H1 (cell line): ENCODE results near the gene DCAF12L2. TPM values are rescaled to one million over a fixed set of nuclear protein-coding genes. Genes with fewer than 3 reads are reported as not detected.

ENCODE experiments used
- CTCF ChIA-PET: fragments of 300-600 bp; sonication (Branson Sonifier 250); formaldehyde crosslinking; loops from one replicate; lab custom pipeline; 2021; ENCODE audit not compliant: partially characterized antibody; lab: Charles Lee
- POLR2A ChIA-PET: fragments of 300-600 bp; sonication (Branson Sonifier 250); formaldehyde crosslinking; loops from one replicate; lab custom pipeline; 2021; ENCODE audit warnings: inconsistent platforms; ENCODE audit not compliant: partially characterized antibody; lab: Charles Lee
- DNase-seq, 2 experiments: peaks; one replicate each; pipeline versions ENCODE4 v3.0.0 to v3.0.0-alpha.2; 2010 to 2022; ENCODE audit warnings: low spot score in 2 of 2, low read depth in 1 of 2, mixed read lengths in 1 of 2
- FAIRE-seq: peaks from 2 replicates; lab custom pipeline; 2011; peaks lifted over from hg19 to GRCh38; lab: Jason Lieb, UNC
- H2AFZ ChIP-seq: 2 replicates; pipeline ENCODE4 v1.8.1; 2012; ENCODE audit warnings: low read length, inconsistent platforms
- H2AK5ac ChIP-seq: 2 replicates; pipeline ENCODE4 v1.6.1; 2013; ENCODE audit warnings: low read depth, low read length
- H2BK120ac ChIP-seq: replicated peaks from 2 replicates; pipeline ENCODE3; 2013; ENCODE audit warnings: low read depth, low read length, inconsistent platforms
- H2BK12ac ChIP-seq: 2 replicates; pipeline ENCODE4 v1.6.1; 2013; ENCODE audit warnings: low read depth, low read length
- H2BK15ac ChIP-seq: 2 replicates; pipeline ENCODE4 v1.6.1; 2013; ENCODE audit warnings: low read length
- H2BK20ac ChIP-seq: 2 replicates; pipeline ENCODE4 v1.6.1; 2013; ENCODE audit warnings: low read length
- H2BK5ac ChIP-seq: 2 replicates; pipeline ENCODE4 v1.6.1; 2013; ENCODE audit warnings: low read depth, low read length
- H3K14ac ChIP-seq: 2 replicates; pipeline ENCODE4 v1.6.1; 2013; ENCODE audit warnings: inconsistent platforms; ENCODE audit not compliant: insufficient read length
- H3K18ac ChIP-seq: 2 replicates; pipeline ENCODE4 v1.6.1; 2013; ENCODE audit warnings: low read length; ENCODE audit errors: extremely low read depth
- H3K23ac ChIP-seq: 2 replicates; pipeline ENCODE4 v1.6.1; 2013; ENCODE audit warnings: inconsistent platforms; ENCODE audit not compliant: insufficient read length
- H3K23me2 ChIP-seq: 2 replicates; pipeline ENCODE4 v1.6.1; 2013; ENCODE audit warnings: low read depth, low read length
- H3K27ac ChIP-seq: 2 replicates; pipeline ENCODE4 v1.6.1; 2011; ENCODE audit warnings: low read depth, low read length, inconsistent platforms
- H3K27me3 ChIP-seq, 4 experiments: replicated peaks in 1 of 4; 1 replicate in 1 of 4; 2 replicates in 3 of 4; pipeline versions ENCODE4 v1.6.1 to v1.8.1; 2011 to 2013; ENCODE audit warnings: low read length in 3 of 4, mild to moderate bottlenecking in 3 of 4, inconsistent platforms in 2 of 4, mixed read lengths in 2 of 4, moderate library complexity in 1 of 4; ENCODE audit not compliant: control insufficient read depth in 3 of 4, insufficient read depth in 3 of 4; ENCODE audit errors: extremely low read depth in 1 of 4
- H3K36me3 ChIP-seq, 4 experiments: 2 replicates each; pipeline versions ENCODE4 v1.6.1 to v1.8.1; 2011 to 2013; ENCODE audit warnings: mild to moderate bottlenecking in 4 of 4, low read length in 3 of 4, moderate library complexity in 2 of 4, control low read depth in 1 of 4, inconsistent platforms in 1 of 4; ENCODE audit not compliant: insufficient read depth in 4 of 4, control insufficient read depth in 2 of 4
- H3K4ac ChIP-seq: replicated peaks from 2 replicates; pipeline ENCODE3; 2013; ENCODE audit warnings: low read length, low read depth, mixed read lengths, inconsistent platforms; ENCODE audit not compliant: insufficient read length
- H3K4me1 ChIP-seq, 4 experiments: replicated peaks in 1 of 4; 1 replicate in 1 of 4; 2 replicates in 3 of 4; pipeline versions ENCODE4 v1.6.1 to v1.8.1; 2011 to 2013; ENCODE audit warnings: low read length in 3 of 4, inconsistent platforms in 2 of 4, mixed read lengths in 1 of 4; ENCODE audit not compliant: insufficient read depth in 4 of 4, control insufficient read depth in 3 of 4
- H3K4me2 ChIP-seq, 2 experiments: 2 replicates each; pipeline versions ENCODE4 v1.6.1 to v1.8.1; 2011 to 2013; ENCODE audit warnings: low read depth in 2 of 2, low read length in 2 of 2, control low read depth in 1 of 2, inconsistent platforms in 1 of 2, mild to moderate bottlenecking in 1 of 2; ENCODE audit not compliant: insufficient read depth in 1 of 2
- H3K4me3 ChIP-seq, 4 experiments: fragments of 200-600, 300-600 bp in 1 of 4; sonication (generic), shearing (Covaris generic), sonication (Bioruptor Twin) in 1 of 4; 2 replicates each; pipeline versions ENCODE4 v1.5.1 to v1.8.1; 2011 to 2016; ENCODE audit warnings: low read length in 4 of 4, low read depth in 3 of 4, control low read depth in 2 of 4, inconsistent platforms in 2 of 4, mild to moderate bottlenecking in 2 of 4, mixed read lengths in 1 of 4, moderate library complexity in 1 of 4; ENCODE audit not compliant: insufficient read depth in 2 of 4; ENCODE audit errors: extremely low read depth in 1 of 4
- H3K56ac ChIP-seq: replicated peaks from 2 replicates; pipeline ENCODE3; 2013; ENCODE audit warnings: low read depth, mild to moderate bottlenecking, mixed read lengths, low read length, inconsistent platforms; ENCODE audit not compliant: insufficient read length
- H3K79me1 ChIP-seq: 2 replicates; pipeline ENCODE4 v1.6.1; 2013; ENCODE audit warnings: low read depth, low read length, control low read depth
- H3K79me2 ChIP-seq, 2 experiments: 2 replicates each; pipeline versions ENCODE4 v1.6.1 to v1.8.1; 2012 to 2013; ENCODE audit warnings: low read length in 2 of 2, mild to moderate bottlenecking in 2 of 2, inconsistent platforms in 1 of 2; ENCODE audit not compliant: insufficient read depth in 2 of 2, control insufficient read depth in 1 of 2
- H3K9ac ChIP-seq, 4 experiments: replicated peaks in 1 of 4; 1 replicate in 1 of 4; 2 replicates in 3 of 4; pipeline versions ENCODE4 v1.6.1 to v1.8.1; 2011 to 2013; ENCODE audit warnings: low read depth in 3 of 4, low read length in 3 of 4, control low read depth in 2 of 4, mild to moderate bottlenecking in 2 of 4, moderate library complexity in 2 of 4, inconsistent platforms in 1 of 4; ENCODE audit errors: extremely low read depth in 1 of 4
- H3K9me3 ChIP-seq, 2 experiments: 2 replicates each; pipeline versions ENCODE4 v1.6.1 to v1.8.1; 2012 to 2013; ENCODE audit warnings: mild to moderate bottlenecking in 2 of 2, moderate library complexity in 2 of 2, control low read depth in 1 of 2, inconsistent platforms in 1 of 2, low read depth in 1 of 2, low read length in 1 of 2, mixed read lengths in 1 of 2; ENCODE audit not compliant: insufficient read depth in 2 of 2
- H4K20me1 ChIP-seq, 2 experiments: replicated peaks in 1 of 2; 2 replicates each; pipeline versions ENCODE3 to v1.8.1; 2011 to 2013; ENCODE audit warnings: inconsistent platforms in 2 of 2, low read length in 2 of 2, mild to moderate bottlenecking in 1 of 2; ENCODE audit not compliant: insufficient read depth in 2 of 2, control insufficient read depth in 1 of 2
- H4K5ac ChIP-seq: 2 replicates; pipeline ENCODE4 v1.6.1; 2013; ENCODE audit warnings: low read length, low read depth, mixed read lengths, inconsistent platforms; ENCODE audit not compliant: insufficient read length
- H4K8ac ChIP-seq: 2 replicates; pipeline ENCODE4 v1.8.0; 2013; ENCODE audit warnings: mild to moderate bottlenecking, moderate library complexity, low read length, inconsistent platforms; ENCODE audit not compliant: insufficient read depth; ENCODE audit errors: extremely low read depth
- H4K91ac ChIP-seq: replicated peaks from 2 replicates; pipeline ENCODE3; 2013; ENCODE audit warnings: low read length, mixed read lengths, inconsistent platforms; ENCODE audit not compliant: insufficient read length
- ASH2L ChIP-seq: fragments of 200-600, 300-600 bp; sonication (generic); IDR thresholded peaks from one replicate; pipeline ENCODE4 v1.7.1; 2017; ENCODE audit warnings: low read length
- BACH1 ChIP-seq: IDR thresholded peaks from 2 replicates; pipeline ENCODE4 v1.6.1; 2012; ENCODE audit warnings: low read length, improper control_type of control experiment
- CTCF ChIP-seq, 3 experiments: IDR thresholded peaks; 1 replicate in 2 of 3; 2 replicates in 1 of 3; pipeline versions ENCODE4 v1.5.1 to v1.6.1; 2011; ENCODE audit warnings: low read length in 3 of 3, mild to moderate bottlenecking in 3 of 3, inconsistent platforms in 2 of 3, low read depth in 1 of 3, moderate library complexity in 1 of 3; ENCODE audit not compliant: insufficient read depth in 1 of 3; ENCODE audit errors: control extremely low read depth in 1 of 3
- JUND ChIP-seq: IDR thresholded peaks from 2 replicates; pipeline ENCODE4 v1.6.1; 2011; ENCODE audit warnings: mild to moderate bottlenecking, improper control_type of control experiment, low read length
- KDM5A ChIP-seq: fragments of 200-600 bp; IDR thresholded peaks from 2 replicates; pipeline ENCODE4 v1.7.1; 2012; ENCODE audit warnings: mild to moderate bottlenecking, low read length, inconsistent platforms, mixed read lengths
- PHF8 ChIP-seq: fragments of 200-600 bp; sonication (generic); conservative IDR thresholded peaks from 2 replicates; pipeline ENCODE4 v1.7.1; 2012; ENCODE audit warnings: low read depth, mild to moderate bottlenecking, inconsistent platforms, low read length, moderate library complexity
- POLR2A ChIP-seq, 2 experiments: IDR thresholded peaks; 1 replicate in 1 of 2; 2 replicates in 1 of 2; pipeline ENCODE4 v1.6.1; 2011; ENCODE audit warnings: low read depth in 2 of 2, low read length in 2 of 2, mild to moderate bottlenecking in 2 of 2; ENCODE audit errors: control extremely low read depth in 1 of 2
- SIN3A ChIP-seq, 2 experiments: IDR thresholded peaks in 1 of 2; conservative IDR thresholded peaks in 1 of 2; 2 replicates each; pipeline ENCODE4 v1.6.1; 2011 to 2012; ENCODE audit warnings: low read length in 2 of 2, improper control_type of control experiment in 1 of 2, low read depth in 1 of 2, mild to moderate bottlenecking in 1 of 2
- SIRT6 ChIP-seq: IDR thresholded peaks from one replicate; pipeline ENCODE4 v1.7.1; 2012; ENCODE audit warnings: low read length, inconsistent platforms
- SP2 ChIP-seq: IDR thresholded peaks from 2 replicates; pipeline ENCODE4 v1.6.1; 2012; ENCODE audit warnings: mild to moderate bottlenecking, low read length, inconsistent platforms
- SP4 ChIP-seq: IDR thresholded peaks from 2 replicates; pipeline ENCODE4 v1.6.1; 2012; ENCODE audit warnings: low read length, inconsistent platforms
- TAF1 ChIP-seq: IDR thresholded peaks from 2 replicates; pipeline ENCODE4 v1.6.1; 2011; ENCODE audit warnings: mild to moderate bottlenecking, low read depth, low read length
- WGBS, 2 experiments: shearing (Covaris generic) in 1 of 2; methylation state at CpG; one replicate each; pipeline versions ENCODE4 v1.1.6 to v1.1.7; 2013 to 2015; ENCODE audit warnings: low lambda C conversion rate in 2 of 2, mixed read lengths in 2 of 2, inconsistent platforms in 1 of 2, low coverage in 1 of 2, missing lambda C conversion rate in 1 of 2; ENCODE audit not compliant: insufficient replicate concordance in 2 of 2, insufficient coverage in 1 of 2, insufficient read length in 1 of 2; ENCODE audit errors: extremely low coverage in 1 of 2, missing lambda C conversion rate in 1 of 2; 5-methylcytosine and 5-hydroxymethylcytosine counted together
- polyA plus RNA-seq, 7 experiments: library from polyadenylated mRNA; depleted of rRNA in 3 of 7; stranded (reverse) in 5 of 7; unstranded in 2 of 7; fragments of >200 nt in 5 of 7; fragments of 200-250 nt in 2 of 7; gene quantifications; 1 replicate in 5 of 7; 2 replicates in 1 of 7; 4 replicates in 1 of 7; pipeline versions ENCODE4 v1.2.1 to v1.2.3, GENCODE V29; 2011 to 2013; ENCODE audit warnings: missing spikeins in 2 of 7, mixed read lengths in 2 of 7
- total RNA-seq: library from RNA; stranded (reverse); fragmentation: NEBNext Ultra II Directional; extraction: Animal tissue kit (Norgen Biotek cat#: 25700); gene quantifications from 2 replicates; pipeline ENCODE4 v1.2.1, GENCODE V29; 2021
- TF ChIP-seq, protein P1 (sequence below): IDR thresholded peaks from 2 replicates; pipeline ENCODE4 v1.6.1; 2012; ENCODE audit warnings: inconsistent platforms

The DCAF12L2 gene
- total and polyA plus RNA-seq, 2 of the 8 experiments (the other 6 are each of a cell fraction or from before 2014, with no cell fraction given), result 1.1 to 1.7 TPM

DNA sequence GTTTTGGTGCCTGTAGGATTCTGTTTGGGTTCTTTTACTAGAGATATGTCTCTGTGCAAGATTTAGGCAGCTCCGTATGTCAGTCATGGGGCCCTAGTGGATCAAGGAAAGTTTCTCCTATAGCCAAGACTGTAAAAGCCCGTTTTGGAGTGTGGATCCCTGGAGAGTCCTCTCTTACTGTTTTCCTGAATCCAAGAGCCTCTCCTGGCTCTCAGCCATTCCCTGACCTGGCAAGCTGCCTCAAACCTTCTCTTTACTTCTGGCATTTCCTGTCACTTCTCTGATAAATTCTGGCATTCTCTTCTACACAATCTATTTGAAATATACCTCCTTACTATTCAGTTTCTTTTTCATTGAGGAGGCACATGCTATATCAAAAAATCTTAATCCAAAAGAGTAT is 41.4 kb downstream of the DCAF12L2 start:
- Histone ChIP-seq H3K18ac (no peak overlapping the region), H2AFZ (no peak overlapping the region), H2BK15ac (no peak overlapping the region), H3K27me3 (no peaks in the 10 kb centered on the region), H3K23me2 (no peaks in the 10 kb centered on the region), H3K9ac (no peak overlapping the region), H3K4me2 (no peak overlapping the region), H4K20me1 (no peaks in the 10 kb centered on the region), H3K23ac (no peak overlapping the region), H3K36me3 (no peaks in the 10 kb centered on the region), H3K14ac (no peak overlapping the region), H2BK20ac (no peak overlapping the region), H3K79me2 (no peaks in the 10 kb centered on the region), H3K56ac (no peak overlapping the region), H3K4ac (no peak overlapping the region), H4K8ac (no peak overlapping the region), H2BK120ac (no peak overlapping the region), H3K4me3 (no peak overlapping the region), H4K5ac (no peak overlapping the region), H4K91ac (no peak overlapping the region), H3K4me1 (no peaks in the 10 kb centered on the region), H3K9me3 (no peaks in the 10 kb centered on the region), H2BK12ac (no peak overlapping the region), H2AK5ac (no peak overlapping the region), H3K79me1 (no peaks in the 10 kb centered on the region), H3K27ac (no peak overlapping the region), H2BK5ac (no peak overlapping the region)
- DNase-seq (no peak), FAIRE-seq (no peak)
- CTCF ChIA-PET, result interaction anchor here (2.5 kb wide), 1 partner anchor 13 kb away, joined by 10 read pairs; no protein-coding TSS in a partner anchor
- POLR2A ChIA-PET, result no interaction called here
- 83% methylated on average over 2 of the region's 2 CpGs; no CpG with 5 or more reads in 1 of the 2 experiments for WGBS, 2 experiments
- TF ChIP-seq JUND (no peak), SIRT6 (no peak), SIN3A (conservative IDR thresholded peaks at IDR 0.05 in 1 of 2, IDR thresholded peaks at IDR 0.05 in 1 of 2; ENCODE audit: low read depth in 1 of 2, low read length in 2 of 2) (no peak), TAF1 (no peak), CTCF (IDR thresholded peaks at IDR 0.05; ENCODE audit: control extremely low read depth in 1 of 3, insufficient read depth in 1 of 3, low read depth in 1 of 3, low read length in 3 of 3) (no peak), KDM5A (no peak), PHF8 (no peak), ASH2L (no peak), BACH1 (no peak), SP2 (no peak), SP4 (no peak), POLR2A (IDR thresholded peaks at IDR 0.05; ENCODE audit: control extremely low read depth in 1 of 2, low read depth in 2 of 2, low read length in 2 of 2) (no peak)
- TF ChIP-seq, protein P1, sequence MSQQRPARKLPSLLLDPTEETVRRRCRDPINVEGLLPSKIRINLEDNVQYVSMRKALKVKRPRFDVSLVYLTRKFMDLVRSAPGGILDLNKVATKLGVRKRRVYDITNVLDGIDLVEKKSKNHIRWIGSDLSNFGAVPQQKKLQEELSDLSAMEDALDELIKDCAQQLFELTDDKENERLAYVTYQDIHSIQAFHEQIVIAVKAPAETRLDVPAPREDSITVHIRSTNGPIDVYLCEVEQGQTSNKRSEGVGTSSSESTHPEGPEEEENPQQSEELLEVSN, result no peak
